Measurements from ENCODE around the gene GSTA5.
"Not testable (repeated sequence)": the region's sequence is repeated elsewhere in the genome, so short reads cannot be mapped to it uniquely, and the experiment has no call there.

Gene GSTA5

DNA sequence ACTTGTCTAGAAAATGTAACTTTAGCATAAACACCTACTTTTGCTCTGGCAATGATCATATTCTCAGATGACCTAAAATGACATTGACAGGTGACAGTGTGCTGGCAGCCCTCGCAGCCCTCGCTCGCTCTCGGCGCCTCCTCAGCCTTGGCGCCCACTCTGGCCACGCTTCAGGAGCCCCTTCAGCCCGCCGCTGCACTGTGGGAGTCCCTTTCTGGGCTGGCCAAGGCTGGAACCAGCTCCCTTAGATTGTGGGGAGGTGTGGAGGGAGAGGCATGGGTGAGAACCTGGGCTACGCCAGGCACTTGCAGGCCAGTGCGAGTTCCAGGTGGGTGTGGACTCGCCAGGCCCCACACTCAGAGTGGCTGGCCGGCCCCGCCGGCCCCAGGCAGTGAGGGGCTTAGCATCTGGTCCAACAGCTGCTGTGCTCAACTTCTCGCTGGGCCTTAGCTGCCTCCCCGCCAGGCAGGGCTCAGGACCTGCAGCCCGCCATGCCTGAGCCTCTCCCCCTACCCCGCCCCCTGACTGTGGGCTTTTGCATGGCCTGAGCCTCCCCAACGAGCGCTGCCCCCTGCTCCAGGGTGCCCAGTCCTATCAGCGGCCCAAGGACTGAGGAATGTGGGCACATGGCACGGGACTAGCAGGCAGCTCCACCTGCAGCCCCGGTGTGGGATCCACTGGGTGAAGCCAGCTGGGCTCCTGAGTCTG is 54.2 kb downstream of the GSTA5 start:
- no peak for DNase-seq

DNA sequence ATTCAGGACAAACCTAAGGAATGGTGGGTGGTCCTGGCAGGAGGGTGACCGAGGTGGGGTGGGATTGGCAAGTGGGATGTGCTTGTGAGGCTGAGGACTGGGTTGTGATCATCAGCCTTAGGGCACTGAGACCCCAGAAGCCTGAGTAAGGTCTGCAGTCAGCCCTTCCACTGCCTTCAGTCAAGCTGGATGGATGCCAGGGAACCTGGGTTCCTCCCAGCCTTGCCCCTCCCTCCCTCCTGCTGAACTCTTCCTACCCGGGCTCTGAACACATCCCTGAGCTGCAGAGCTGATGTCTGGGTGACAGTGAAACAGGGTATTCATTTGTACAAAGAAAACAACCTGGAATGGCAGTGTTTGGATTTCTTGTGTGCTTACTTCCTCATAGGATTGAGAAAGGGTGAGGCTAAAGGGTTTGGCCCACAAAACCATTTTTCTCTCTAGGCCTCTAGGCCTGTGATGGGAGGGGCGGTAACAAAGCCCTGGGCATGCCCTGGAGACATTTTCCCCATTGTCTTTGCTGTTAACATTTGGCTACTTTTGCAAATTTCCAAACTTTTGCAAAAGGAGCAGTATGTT is 57.8 kb downstream of the GSTA5 start:
- DNase-seq: not testable (repeated sequence)

DNA sequence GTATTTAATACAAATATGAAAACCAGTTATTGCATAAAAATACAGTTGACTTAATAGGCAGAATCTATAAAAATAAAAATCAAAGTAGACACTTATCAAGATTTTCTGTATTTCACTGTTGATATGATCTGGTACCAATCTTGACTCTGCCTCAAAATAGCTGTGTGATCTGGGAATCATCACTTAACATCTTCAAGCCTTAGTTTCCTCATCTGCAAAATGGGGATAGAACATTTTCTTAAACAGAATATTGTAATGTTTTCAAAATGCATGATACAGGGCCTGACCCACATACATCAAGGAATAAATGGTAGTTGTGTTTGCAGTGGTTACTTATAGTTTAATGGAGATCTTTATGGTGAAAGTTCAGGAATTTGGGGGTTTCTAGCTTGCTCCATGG is 58.4 kb downstream of the GSTA5 start:
- not testable (repeated sequence) for DNase-seq

Data from NCI-H524 treated with DMSO at 0.1 percent for 48 hours (cell line).